ENCODE results near the gene MAPKBP1. TPM values are rescaled to one million over a fixed set of nuclear protein-coding genes. Genes with fewer than 3 reads are reported as not detected.

Gene MAPKBP1
- total and polyA plus RNA-seq, 2 of the 8 experiments (the other 6 are each of a cell fraction or from before 2014, with no cell fraction given), result 4.3 to 11.3 TPM

DNA sequence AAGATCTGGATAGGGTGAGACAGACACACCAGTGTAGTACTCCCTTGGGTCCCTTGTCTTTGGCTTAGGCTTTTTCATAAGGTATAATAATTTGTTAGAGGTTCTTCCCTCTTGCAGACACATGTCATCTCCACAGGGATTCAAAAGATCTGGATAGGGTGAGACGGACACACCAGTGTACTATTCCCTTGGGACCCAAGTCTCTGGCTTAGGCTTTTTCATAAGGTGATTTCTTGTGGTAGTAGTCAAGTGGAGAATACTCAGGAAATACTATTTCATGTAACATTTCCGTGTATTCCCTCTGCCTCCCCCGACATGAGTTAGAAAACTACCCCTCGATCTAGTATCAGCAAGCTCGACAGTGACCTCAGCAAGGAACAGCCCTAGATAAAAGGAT, 954 bp upstream of the MAPKBP1 start:
- POLR2A ChIA-PET (ENCODE audit: partially characterized antibody), result interaction anchor here (0.7 to 5.2 kb wide), 19 partner anchors 11 to 229 kb away, joined by 3 to 24 read pairs (median 4); partner anchors contain the start of gene RPAP1

More for the DNA sequence above, 954 bp upstream of the MAPKBP1 start:
- peak overlapping the region; percentile 64 to 75 (median 71); a peak in 7 of 8 replicates for H3K4me3 ChIP-seq (ENCODE audit: extremely low read depth in 1 of 4, insufficient read depth in 2 of 4, low read depth in 3 of 4, low read length in 4 of 4)
- no peak overlapping the region for H2AFZ ChIP-seq (ENCODE audit: low read length)
- H3K18ac ChIP-seq (ENCODE audit: extremely low read depth, low read length), result no peak overlapping the region
- H3K23ac ChIP-seq (ENCODE audit: insufficient read length), result no peak overlapping the region
- no peak overlapping the region for H2BK12ac ChIP-seq (ENCODE audit: low read depth, low read length)
- H3K79me2 ChIP-seq (ENCODE audit: control insufficient read depth in 1 of 2, insufficient read depth in 2 of 2, low read length in 2 of 2), result peaks cover 0 to 5% of the 10 kb centered on the region in 2 experiments; a peak in 2 of 4 replicates
- H3K4me2 ChIP-seq (ENCODE audit: insufficient read depth in 1 of 2, low read depth in 2 of 2, low read length in 2 of 2), result peak overlapping the region; percentile 93 to 99
- no peak overlapping the region for H4K8ac ChIP-seq (ENCODE audit: extremely low read depth, insufficient read depth, low read length)
- WGBS, 2 experiments (ENCODE audit: extremely low coverage in 1 of 2, insufficient coverage in 1 of 2, insufficient read length in 1 of 2, insufficient replicate concordance in 2 of 2, low coverage in 1 of 2, low lambda C conversion rate in 2 of 2, missing lambda C conversion rate in 1 of 2), result 60% methylated on average over 5 of the region's 5 CpGs; no CpG with 5 or more reads in 1 of the 2 experiments
- TF ChIP-seq GTF2F1 (IDR thresholded peaks at IDR 0.05; ENCODE audit: borderline replicate concordance, low read depth, low read length), result no peak
- no peak for TF ChIP-seq RBBP5 (IDR thresholded peaks at IDR 0.05; ENCODE audit: borderline replicate concordance, low read depth, low read length)
- TF ChIP-seq SIX5 (IDR thresholded peaks at IDR 0.05; ENCODE audit: low read depth, low read length), result no peak
- TF ChIP-seq TAF7 (optimal IDR thresholded peaks at IDR 0.05; ENCODE audit: borderline replicate concordance, low read depth, low read length), result no peak
- no peak for TF ChIP-seq CBX8 (IDR thresholded peaks at IDR 0.05; ENCODE audit: borderline replicate concordance, low read depth, low read length)
- TF ChIP-seq FOSL1 (IDR thresholded peaks at IDR 0.05; ENCODE audit: insufficient read depth, low read depth, low read length), result no peak
- no peak for TF ChIP-seq SUZ12 (IDR thresholded peaks at IDR 0.05; ENCODE audit: low read length)
- TF ChIP-seq JUND (IDR thresholded peaks at IDR 0.05; ENCODE audit: low read length), result no peak
- TF ChIP-seq TCF12 (IDR thresholded peaks at IDR 0.05; ENCODE audit: low read depth, low read length), result no peak
- TF ChIP-seq, protein P1, sequence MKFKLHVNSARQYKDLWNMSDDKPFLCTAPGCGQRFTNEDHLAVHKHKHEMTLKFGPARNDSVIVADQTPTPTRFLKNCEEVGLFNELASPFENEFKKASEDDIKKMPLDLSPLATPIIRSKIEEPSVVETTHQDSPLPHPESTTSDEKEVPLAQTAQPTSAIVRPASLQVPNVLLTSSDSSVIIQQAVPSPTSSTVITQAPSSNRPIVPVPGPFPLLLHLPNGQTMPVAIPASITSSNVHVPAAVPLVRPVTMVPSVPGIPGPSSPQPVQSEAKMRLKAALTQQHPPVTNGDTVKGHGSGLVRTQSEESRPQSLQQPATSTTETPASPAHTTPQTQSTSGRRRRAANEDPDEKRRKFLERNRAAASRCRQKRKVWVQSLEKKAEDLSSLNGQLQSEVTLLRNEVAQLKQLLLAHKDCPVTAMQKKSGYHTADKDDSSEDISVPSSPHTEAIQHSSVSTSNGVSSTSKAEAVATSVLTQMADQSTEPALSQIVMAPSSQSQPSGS (IDR thresholded peaks at IDR 0.05; ENCODE audit: low read length), result no peak
- FAIRE-seq (no peak), DNase-seq (ENCODE audit: low read depth in 1 of 2, low spot score in 2 of 2) (no peak)
- H3K56ac ChIP-seq (replicated peaks; ENCODE audit: insufficient read length, low read depth, low read length), result no peak overlapping the region
- no peaks in the 10 kb centered on the region for H3K9me3 ChIP-seq (ENCODE audit: insufficient read depth in 2 of 2, low read depth in 1 of 2, low read length in 1 of 2)
- H4K5ac ChIP-seq (ENCODE audit: insufficient read length, low read depth, low read length), result no peak overlapping the region
- H3K14ac ChIP-seq (ENCODE audit: insufficient read length), result no peak overlapping the region
- H3K4me1 ChIP-seq (replicated peaks in 1 of 4; ENCODE audit: control insufficient read depth in 3 of 4, insufficient read depth in 4 of 4, low read length in 3 of 4), result peaks cover 0 to 21% (median 10%) of the 10 kb centered on the region in 4 experiments; a peak in 5 of 7 replicates
- no peak overlapping the region for H3K4ac ChIP-seq (replicated peaks; ENCODE audit: insufficient read length, low read depth, low read length)
- peak overlapping the region; percentile 51; the same call in 1 of the 2 replicates for H3K27ac ChIP-seq (ENCODE audit: low read depth, low read length)
- H4K20me1 ChIP-seq (replicated peaks in 1 of 2; ENCODE audit: control insufficient read depth in 1 of 2, insufficient read depth in 2 of 2, low read length in 2 of 2), result no peaks in the 10 kb centered on the region
- CTCF ChIA-PET (ENCODE audit: partially characterized antibody), result interaction anchor here (0.6 to 9.3 kb wide), 45 partner anchors 9 to 335 kb away, joined by 3 to 283 read pairs (median 5); partner anchors contain the start of gene JMJD7
- peak overlapping the region in 3 of 4 experiments; percentile 58 to 72 (median 66); a peak in 6 of 7 replicates for H3K9ac ChIP-seq (replicated peaks in 1 of 4; ENCODE audit: extremely low read depth in 1 of 4, low read depth in 3 of 4, low read length in 3 of 4)
- H2BK15ac ChIP-seq (ENCODE audit: low read length), result no peak overlapping the region
- no peak overlapping the region for H2BK120ac ChIP-seq (replicated peaks; ENCODE audit: low read depth, low read length)
- H4K91ac ChIP-seq (replicated peaks; ENCODE audit: insufficient read length, low read length), result no peak overlapping the region
- H3K36me3 ChIP-seq (ENCODE audit: control insufficient read depth in 2 of 4, insufficient read depth in 4 of 4, low read length in 3 of 4), result no peaks in the 10 kb centered on the region
- peaks cover 16% of the 10 kb centered on the region for H3K23me2 ChIP-seq (ENCODE audit: low read depth, low read length)
- no peaks in the 10 kb centered on the region for H3K79me1 ChIP-seq (ENCODE audit: low read depth, low read length)
- H2AK5ac ChIP-seq (ENCODE audit: low read depth, low read length), result no peak overlapping the region
- H2BK20ac ChIP-seq (ENCODE audit: low read length), result no peak overlapping the region
- no peaks in the 10 kb centered on the region for H3K27me3 ChIP-seq (replicated peaks in 1 of 4; ENCODE audit: control insufficient read depth in 3 of 4, extremely low read depth in 1 of 4, insufficient read depth in 3 of 4, low read length in 3 of 4)
- H2BK5ac ChIP-seq (ENCODE audit: low read depth, low read length), result peak overlapping the region; percentile 22; the same call in 1 of the 2 replicates

All from H1 (cell line).